ENCODE measurements around the gene DNASE1.

DNASE1 gene

DNA sequence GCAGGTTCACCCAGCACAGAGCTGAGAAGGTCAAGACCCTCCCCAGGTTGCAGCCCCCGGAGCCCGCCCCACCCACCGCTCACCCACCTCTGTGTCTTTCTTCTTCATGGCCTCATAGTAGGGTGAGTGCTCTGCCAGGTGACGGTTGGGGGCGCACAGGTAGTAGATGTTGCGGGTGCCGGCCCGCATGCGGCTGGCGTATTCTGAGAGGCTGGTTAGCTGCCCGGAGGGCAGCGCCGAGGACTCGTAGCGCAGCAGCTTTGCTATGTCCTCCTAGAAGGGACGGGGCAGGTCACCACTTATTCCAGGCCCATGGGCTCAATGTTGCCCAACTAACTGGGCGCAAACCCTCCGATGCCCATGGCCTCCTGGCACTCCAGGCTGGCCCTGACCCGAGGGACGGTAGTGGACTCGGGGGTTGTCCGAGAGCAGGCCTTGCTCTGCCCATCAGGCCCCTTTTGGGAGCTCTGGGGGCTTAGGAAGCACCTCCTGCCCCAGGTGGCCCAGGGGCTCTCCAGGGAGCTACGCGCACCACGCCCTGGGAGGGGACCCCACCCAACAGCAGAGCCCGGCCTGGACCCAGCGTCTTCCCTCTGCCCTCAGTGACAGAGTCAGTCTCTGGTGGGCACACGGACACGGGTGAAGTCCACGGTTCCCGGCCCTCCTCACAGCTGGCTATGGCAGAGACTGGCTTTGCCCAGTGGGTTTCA, 9.9 kb downstream of the DNASE1 start:
- no peak for DNase-seq (ENCODE audit: low spot score)

DNA sequence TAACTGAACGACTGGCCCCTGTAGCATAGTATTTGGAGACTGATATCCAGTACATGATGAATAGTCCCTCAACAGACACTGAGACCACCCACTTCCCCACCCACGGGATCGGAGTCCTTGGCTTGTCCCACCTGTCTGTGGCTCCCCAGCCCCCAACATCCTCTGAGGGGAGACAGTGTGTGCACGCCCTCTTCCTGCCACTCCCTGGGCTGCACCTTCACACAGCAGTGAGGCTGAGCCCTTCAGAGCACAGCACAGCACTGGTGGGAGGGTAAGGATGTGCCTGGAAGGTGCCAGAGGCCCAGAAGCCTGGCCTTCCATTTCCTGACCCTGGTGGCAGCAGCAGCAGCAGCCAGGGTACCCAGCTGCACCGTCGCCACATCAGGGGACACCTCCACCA, 11.0 kb downstream of the DNASE1 start:
- DNase-seq (ENCODE audit: low spot score) = peak; percentile 38

DNA sequence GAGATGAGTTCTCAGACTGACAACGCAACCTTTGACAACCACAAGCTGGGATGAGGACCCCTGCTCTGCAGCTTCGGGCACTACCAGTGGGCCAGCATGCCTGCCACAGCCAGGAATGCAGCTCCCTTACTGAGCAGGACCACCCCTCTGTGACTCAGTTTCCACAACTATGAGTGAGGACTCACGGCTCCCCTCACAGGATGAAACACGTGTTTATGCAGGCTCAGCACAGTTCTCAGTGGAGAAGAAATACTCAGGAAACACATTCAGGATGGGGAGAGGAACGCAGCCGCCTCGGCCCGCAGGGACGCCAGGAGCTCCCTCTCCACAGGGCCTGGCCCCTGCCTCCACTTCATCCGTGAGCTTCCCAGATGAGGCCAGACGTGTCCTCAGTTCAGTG, 14.1 kb downstream of the DNASE1 start:
- DNase-seq (ENCODE audit: low spot score) = no peak

DNA sequence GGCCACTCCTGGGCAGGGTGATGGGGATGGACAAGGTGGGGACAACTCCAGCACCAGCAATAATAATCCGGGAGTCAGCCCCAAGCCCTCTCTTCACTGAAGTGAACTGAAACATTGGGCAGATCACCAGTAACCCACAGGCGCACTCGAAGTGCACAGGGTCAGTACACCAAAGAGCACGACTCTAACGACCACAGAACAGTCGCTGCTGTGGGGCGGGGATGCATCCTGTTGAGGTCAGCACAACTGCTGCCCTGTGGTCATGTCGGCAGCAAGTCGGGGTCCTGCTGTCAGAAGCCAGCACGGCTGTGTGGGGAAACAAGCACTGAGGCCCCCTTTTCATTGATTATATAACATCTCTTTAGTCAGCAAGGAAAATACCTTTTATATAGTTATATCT, 14.6 kb downstream of the DNASE1 start:
- DNase-seq (ENCODE audit: low spot score) = no peak

DNA sequence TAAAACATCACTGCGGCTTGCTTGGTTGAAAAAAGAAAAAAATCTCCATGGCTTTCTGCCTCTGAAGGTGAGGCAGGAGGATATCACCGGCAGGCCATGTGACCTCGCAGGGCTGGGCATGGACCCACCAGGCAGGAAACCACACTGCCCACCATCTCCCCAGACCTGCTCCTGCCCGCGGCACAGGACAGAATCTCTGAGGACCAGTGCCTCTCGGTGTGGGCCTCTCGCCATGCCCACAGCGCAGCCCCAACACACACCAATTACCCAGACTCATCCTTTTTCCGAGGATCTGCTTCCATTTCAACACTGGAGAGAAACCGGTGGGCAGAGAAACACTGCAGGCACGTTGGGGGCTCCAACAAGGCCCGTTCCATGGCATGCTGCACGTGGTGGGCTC, 16.2 kb downstream of the DNASE1 start:
- no peak for DNase-seq (ENCODE audit: low spot score)

DNA sequence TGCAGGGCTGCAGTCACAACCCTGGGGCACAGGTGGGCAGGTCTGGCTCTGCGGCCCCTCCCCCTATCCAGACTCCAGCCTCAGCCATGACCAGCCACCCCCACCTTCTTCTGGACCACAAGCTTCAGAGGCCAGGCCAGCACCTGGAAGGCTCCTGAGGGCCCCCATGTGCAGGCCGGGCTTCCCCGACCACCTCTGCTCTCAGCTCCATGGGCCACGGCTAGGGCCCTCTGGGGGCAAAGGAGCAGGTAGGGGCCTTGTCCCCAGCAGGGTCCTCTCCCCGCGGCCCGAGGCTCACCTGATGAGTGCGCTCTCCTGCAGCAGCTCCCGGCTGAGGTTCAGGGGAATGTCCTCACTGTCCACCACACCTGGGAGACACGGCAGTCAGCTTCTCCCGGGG, 16.9 kb downstream of the DNASE1 start:
- no peak for DNase-seq (ENCODE audit: low spot score)

DNA sequence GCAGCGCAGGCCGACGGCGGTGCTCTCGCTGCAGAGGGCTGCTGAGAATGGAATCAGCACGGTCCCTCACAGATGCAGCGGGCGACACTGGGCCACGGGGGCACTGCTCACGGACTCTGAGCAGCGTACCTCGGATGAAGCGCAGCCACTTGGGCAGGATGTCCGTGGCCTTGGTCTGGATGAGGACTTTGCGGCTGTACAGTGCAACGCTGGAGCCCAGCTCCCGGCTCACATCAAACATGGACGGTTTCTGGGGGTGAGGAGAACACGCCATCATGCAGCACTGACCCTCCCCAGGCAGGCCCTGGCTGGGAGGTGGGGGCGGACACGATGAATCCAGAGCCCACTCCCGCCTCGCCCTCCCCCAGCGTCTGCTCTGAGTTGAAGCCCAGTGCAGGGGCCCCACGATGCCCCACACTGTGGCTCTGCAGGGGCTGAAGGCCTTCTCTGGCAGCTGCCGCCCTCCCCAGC, 18.1 kb downstream of the DNASE1 start:
- no peak for DNase-seq (ENCODE audit: low spot score)

DNA sequence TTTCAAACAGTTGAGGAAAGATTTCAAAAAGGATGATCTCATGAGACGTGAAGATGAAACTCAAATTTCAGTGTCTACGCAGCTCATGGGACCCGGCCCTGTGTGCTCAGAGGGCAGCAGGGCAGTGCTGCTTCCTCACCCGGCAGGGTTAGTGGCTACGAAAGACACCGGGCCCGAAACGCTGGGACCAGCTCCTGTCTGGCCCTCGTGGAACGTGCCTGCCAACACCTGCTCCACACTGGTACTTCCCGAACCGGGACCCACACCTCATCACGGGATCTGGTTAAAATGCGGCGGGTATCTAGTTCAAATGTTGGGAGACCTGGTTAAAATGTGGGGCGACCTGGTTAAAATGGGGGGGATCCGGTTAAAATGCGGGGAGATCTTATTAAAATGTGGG, 18.7 kb downstream of the DNASE1 start:
- no peak for DNase-seq (ENCODE audit: low spot score)

DNA sequence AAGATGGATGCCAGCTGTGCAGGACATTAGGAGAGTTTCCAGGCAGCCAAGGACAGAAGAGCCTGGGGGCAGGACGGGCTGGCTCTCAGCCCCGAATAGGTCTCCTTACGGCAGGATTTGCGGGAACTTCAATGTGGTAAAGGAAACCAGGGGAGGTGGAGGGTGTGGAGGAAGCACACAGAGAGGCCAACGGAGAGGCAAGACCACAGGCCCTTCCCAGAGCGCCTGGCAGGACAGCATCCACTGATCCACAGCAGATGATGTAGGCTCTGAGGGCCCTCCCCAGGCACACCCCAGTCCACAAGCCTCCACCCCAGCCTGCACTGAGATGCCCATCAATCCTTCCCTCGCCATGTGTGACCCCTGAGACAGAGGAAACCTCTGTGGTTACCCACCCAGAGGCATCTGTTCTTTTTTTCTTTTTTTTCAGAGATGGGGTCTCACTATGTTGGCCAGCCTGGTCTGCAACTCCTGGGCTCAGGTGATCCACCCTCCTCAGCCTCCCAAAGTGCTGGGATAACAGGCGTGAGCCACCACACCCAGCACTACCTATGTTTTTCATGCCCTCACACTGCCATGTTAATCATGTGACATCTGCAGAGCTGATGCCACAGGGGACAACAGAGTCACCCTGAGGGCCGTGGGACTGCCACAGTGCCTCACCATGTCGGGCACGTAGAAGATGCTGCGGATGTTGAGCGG, 19.3 kb downstream of the DNASE1 start:
- DNase-seq (ENCODE audit: low spot score) = no peak

DNA sequence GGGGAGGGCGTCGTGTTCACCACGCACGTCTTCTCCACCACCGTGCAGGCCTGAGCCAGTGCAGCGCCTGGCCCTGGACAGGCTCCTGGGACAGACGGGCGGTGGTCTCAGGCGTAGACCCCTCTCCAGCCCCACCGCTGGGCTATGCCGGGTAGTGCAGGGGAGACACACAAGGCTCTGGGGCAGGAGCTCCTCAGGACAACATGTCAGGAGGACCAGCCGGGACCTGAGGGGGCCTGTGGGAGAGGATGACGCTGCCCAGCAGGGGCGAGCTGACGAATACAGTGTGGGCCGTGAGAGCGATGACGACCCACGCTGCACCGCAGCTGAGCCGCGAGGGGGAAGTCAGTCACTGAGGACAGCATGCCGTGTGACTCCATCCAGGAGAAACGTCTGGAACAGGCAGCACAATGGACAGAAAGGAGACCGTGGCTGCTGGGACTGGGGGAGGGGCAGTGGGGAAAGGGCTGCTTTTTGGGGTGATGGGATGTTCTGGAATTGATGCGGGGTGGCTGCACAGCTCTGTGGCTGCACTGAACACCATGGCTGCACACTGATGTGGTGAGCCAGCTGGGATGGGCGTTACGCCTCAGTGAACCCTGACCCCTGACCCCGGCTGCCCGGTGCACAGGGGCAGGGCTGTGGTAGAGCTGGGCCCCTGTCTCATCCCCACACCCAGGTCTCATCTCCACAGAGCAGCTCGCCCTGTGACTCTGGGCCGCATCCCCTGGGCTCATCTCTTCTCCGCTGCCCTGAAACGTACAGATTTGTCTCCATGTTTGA, 20.2 kb downstream of the DNASE1 start:
- no peak for DNase-seq (ENCODE audit: low spot score)

DNA sequence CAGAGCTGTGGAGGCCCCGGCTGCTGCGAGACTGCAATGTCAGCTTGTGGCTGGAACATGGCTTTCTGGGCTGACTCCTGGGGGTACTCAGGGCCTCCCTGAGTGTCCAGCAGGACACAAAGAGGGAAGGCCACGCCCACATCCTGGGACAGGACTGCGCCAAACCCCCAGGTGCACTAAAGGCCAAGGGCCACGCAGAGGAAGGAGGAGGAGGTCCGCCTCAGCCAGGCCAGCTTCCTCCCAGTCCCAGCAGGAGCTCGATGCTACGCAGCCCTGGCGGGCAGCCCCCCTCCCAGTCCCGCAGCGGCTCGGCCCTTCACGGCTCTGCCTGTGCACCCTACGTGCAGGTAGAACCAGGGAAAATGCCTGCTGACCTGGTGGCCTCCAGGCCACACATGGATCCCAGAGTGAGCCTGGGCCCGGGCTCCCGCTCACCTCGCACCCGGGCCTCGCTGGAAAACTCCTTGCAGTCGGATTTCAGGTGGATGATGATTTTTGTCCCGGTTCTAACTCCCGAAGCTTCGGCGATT, 21.2 kb downstream of the DNASE1 start:
- no peak for DNase-seq (ENCODE audit: low spot score)

DNA sequence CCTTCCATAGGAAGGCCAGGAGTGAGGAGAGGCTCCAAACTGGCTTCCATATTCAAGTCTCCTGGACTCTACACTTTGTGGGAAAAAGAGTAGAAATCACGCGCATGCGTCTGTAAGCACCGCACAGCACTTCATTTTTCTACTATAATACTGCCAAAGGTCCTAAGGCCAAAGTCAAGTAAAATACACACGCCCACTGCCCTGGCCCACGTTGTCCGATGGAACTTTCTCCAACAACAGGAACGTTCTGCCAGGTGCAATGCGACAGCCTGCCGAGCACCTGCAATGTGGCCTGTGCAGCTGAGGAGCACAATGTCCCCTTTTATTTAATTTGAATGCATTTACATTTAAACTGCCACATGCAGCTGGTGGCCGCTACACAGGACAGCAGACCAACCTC, 23.5 kb downstream of the DNASE1 start:
- DNase-seq (ENCODE audit: low spot score) = no peak

DNA sequence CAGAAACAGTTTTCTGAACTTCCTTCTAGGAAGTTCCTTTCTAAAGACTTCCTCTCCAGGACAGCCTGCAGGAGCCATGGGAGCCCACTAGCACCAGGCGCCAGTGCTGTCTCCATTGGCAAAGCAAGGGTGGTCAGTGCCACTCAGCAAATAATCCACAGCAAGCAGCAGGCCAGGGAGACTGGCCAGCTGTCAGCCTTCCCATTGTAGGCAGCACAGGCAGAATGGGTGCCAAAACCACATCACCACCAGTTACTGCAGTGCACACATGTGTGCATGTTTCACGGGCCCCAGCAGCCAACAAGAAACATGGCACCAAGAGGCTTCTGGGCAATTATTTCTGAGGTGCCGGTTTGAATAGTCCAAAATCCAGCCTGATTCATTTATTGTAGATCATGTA, 26.7 kb downstream of the DNASE1 start:
- DNase-seq (ENCODE audit: low spot score) = no peak

DNA sequence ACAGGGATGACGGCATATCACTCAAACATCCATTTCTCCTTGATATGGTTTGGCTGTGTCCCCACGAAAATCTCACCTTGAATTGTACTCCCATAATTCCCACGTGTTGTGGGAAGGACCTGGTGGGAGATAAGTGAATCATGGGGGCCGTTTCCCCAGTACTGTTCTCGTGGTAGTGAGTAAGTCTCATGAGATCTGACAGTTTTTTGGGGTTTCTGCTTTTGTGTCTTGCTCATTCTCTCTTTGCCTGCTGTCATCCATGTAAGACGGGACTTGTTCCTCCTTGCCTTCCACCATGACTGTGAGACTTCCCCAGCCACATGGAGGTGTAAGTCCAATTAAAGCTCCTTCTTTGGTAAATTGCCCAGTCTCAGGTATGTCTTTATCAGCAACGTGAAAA, 32.5 kb downstream of the DNASE1 start:
- DNase-seq (ENCODE audit: low spot score) = no peak

DNA sequence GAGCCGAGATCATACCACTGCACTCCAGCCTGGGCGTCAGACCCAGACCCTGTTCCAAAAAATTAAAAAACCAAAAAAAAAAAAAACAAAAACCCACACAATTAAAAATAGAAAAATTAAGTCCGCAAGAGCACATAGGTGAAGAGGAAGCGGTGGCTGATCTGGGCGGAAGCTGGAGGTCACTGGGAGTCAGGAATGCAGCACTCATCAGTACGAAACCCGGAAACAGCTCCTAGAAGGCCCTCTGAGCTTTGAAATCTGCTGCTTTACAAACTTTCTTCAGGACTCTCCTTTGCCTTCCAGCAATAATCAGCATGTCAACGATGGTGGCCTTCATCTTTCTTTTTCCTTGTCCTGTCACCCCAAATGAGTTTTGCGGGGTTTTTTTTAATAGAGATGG, 33.3 kb downstream of the DNASE1 start:
- no peak for DNase-seq (ENCODE audit: low spot score)

DNA sequence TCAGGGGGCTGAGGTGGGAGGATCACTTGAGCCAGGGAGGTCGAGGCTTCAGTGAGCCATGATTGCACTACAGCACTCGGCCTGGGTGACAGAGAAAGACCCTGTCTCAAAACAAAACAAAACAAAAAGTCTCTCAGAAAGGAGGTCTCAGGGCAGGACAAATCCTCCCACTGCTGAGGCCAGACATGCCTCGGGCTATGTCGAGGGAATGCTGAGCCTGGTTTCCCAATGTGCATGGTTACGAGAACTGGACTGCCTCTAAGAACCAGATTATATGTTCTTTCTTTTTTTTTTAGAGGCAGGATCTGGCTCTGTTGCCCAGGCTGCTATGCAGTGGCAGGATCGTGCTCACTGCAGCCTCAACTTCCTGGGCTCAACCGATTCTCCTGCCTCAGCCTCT, 35.2 kb downstream of the DNASE1 start:
- no peak for DNase-seq (ENCODE audit: low spot score)

DNA sequence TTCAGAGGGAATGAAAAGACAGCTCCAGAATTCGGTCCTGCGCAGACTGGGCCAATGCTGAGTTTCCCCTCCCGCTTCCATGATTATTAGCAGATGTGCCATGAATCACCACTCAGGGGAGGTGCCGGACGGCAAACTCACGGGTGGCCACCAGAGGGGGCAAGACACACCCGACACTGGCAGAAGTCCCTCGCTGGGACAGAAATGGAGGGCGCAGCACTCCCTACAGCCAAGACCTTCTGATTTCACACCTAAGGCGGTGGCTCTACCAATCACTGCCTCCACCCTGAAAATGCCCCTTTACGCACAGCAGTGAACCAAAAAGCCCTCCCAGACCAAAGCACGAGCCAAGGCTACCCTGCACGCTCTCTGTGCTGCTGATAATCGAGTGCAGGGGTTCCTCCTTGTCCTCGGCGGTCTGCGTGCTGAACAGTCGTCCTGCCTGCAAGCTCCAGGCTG, 36.0 kb downstream of the DNASE1 start:
- peak; percentile 89 for DNase-seq (ENCODE audit: low spot score)

DNA sequence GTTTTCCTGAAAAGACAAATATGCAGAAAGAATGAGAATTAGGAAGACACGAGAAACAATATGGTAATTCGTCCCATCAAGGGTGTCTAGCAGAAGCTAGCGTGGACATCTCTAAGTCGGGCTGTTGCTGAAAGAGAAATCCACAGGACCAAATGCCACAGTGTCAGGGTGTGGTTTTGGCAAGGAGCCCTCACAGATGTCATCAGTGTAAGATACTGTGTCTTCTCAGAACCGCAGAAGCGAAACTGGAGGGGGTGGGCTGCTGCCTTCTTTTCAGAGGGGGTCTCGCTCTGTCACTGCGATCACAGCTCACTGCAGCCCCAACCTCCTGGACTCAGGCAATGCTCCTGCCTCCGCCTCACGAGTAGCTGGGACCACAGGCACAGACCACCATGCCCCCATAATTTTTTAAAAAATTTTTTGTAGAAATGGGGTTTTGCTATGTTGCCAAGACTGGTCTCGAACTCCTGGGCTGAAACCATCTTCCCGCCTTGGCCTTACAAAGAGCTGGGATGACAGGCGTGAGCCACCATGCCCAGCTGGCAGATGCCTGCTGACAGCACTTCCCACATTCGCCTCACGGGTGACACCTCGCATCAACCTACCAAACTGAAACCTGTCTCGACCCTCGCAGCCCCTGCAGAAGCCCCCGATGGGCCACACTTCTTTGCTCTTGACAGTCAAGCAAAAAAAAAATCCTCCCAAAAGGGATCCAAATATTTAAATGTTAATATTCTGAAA, 36.7 kb downstream of the DNASE1 start:
- no peak for DNase-seq (ENCODE audit: low spot score)

DNA sequence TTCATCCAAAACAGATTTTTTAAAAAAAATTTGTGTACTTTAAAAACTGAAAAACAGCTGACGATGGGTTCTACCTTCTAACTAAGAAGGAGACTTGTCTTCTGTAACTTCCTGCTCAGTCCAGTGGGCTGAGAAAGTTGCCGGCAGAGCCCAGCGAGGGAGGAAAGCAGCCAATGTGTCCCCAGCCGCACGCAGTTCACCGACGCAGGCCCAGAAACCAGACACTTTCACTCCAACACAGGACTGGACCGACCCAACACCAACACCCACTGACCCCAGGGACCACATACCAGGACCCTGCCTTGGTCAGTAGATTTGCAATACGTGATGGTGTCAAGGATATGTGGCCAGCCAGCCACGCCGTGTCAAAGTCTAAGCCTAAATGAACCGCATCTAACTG, 37.3 kb downstream of the DNASE1 start:
- no peak for DNase-seq (ENCODE audit: low spot score)

DNA sequence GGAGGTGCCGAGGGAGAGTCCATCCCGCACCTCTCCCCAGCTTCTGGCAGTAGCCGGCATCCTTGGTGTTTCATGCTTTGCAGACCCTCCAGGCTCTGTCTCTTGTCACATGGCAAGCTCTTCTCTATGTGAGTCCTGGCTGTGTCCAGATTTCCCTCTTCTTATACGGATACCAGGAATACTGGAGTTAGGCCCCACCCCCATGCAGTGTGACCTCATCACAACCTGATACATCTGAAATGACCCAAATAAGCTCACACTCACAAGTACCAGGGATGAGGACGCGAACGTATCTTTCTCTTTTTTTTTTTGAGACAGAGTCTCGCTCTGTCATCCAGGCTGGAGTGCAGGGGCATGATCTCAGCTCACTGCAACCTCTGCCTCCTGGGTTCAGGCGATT, 39.6 kb downstream of the DNASE1 start:
- DNase-seq (ENCODE audit: low spot score) = no peak

DNA sequence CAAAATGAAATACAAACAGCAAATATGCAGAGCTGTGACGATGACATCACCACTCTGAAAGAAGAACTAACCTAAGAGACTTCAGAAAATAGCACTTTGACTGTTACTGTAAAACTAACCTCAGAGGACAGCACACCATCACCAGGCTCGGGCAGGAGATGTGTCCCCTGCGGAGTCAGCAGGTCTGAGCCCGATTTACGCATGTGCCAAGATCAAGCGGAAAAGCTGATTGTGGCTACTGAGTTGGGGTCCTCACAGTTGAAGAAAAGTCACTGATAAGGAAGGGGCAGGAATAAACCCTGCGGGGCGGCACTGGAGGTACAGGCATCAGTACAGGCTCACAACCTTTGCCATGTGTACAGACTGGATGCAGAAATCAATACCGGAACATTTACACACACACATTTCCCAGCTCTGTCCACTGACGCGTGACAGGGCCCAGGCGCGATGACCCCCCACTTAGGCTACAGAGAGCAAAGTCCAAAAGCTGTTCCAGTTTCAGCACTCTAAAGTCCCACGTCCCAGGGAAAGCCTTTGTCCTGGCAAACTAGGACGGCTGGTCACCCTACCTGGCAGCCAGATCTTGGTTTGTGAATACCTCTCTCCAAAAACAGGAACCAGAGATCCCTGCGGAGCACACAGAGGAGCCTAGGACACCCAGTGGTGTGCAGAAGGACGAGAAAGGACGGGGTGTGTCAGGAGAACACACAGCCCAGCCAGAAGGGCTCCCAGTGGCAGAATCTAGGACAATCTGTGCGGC, 41.3 kb downstream of the DNASE1 start:
- DNase-seq (ENCODE audit: low spot score) = no peak
